GF-D8 (cell line): ENCODE measurements around the gene ATG16L1.

Source experiments
- DNase-seq: peaks from one replicate; lab custom pipeline; 2025; lab: John Stamatoyannopoulos, UW

Gene ATG16L1

GRCh38 chr2:233260661-233261060 is 9.2 kb downstream of the ATG16L1 start:
- no peak for DNase-seq

DNA sequence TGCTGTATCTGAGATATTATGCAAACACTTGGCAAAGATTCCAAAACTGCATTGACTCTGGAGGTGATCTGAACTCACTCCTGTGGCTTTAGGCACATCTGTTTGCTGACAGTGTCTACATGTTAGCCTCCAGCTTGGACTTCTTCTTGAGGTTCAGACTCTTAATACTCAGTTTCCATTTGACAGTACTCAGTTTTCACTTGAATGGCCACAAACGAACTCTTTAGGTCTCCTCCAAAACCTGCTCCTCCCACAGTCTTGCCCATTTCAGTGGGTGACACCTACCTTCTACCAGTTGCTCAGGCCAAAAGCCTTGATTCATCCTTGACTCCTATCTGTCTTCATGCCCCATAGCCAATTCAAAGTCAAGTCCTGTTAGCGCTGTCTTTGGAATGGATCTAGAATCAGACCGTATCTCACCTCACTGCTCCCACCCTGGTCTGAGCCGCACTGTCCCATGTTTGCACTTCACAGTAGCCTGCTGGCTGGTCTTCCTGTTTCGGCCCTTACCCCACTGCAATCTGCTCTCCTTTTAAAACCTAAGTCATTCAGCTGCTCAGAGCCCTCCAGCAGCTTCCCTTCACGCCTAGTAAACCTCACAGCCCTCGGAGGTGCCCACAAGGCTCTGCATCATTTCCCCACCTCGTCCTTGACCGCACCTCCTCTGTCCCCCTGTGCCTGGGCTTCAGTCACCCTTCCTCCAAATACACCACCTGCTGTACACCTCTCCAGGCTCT is 10.5 kb downstream of the ATG16L1 start:
- DNase-seq, result no peak

DNA sequence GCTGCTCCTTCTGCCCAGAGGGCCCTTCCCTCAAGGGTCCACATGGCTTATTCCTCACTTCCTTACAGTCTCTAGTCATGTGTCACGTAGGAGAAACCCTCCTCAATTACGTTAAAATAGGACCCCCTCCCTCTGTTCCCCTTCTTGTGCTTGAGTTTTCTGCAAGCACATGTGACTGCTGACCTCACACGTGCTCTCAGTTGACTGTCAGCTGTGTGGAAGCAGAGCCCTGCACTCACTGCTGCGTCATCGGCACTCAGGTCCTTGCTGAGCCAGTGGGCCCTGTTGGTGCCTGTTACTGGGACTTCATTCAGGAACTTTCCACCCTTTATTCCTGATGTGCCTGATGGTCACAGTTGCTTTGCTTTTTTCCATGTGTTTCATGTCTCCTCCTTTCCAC is 11.1 kb downstream of the ATG16L1 start:
- no peak for DNase-seq

- no peak for DNase-seq
These were observed 11.6 kb downstream of the ATG16L1 start for GRCh38 chr2:233263045-233263570.

- DNase-seq, result no peak
These were observed 13.2 kb downstream of the ATG16L1 start for GRCh38 chr2:233264667-233265066.

- DNase-seq, result no peak
These were observed 14.5 kb downstream of the ATG16L1 start for GRCh38 chr2:233265899-233266431.

DNA sequence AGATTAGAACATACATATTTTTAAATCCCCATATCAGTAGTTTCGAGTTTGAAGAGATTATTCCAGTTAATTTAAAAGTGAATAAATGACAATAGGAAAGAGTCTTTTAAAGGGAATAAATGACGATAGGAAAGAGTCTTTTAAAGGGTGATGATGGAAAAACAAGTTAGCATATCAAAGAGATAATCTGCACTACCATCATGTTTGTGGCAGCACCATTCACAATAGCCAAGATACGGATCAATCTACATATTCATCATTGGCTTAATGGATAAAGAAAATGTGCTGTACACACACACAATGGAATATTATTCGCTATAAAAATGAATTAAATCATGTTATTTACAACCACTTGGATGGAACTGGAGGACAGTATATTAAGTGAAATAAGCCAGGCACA is 15.0 kb downstream of the ATG16L1 start:
- no peak for DNase-seq

- DNase-seq, result peak; percentile 39
These were observed 16.2 kb downstream of the ATG16L1 start for GRCh38 chr2:233267516-233268245.

GRCh38 chr2:233270366-233270765 is 18.9 kb downstream of the ATG16L1 start:
- DNase-seq, result no peak

DNA sequence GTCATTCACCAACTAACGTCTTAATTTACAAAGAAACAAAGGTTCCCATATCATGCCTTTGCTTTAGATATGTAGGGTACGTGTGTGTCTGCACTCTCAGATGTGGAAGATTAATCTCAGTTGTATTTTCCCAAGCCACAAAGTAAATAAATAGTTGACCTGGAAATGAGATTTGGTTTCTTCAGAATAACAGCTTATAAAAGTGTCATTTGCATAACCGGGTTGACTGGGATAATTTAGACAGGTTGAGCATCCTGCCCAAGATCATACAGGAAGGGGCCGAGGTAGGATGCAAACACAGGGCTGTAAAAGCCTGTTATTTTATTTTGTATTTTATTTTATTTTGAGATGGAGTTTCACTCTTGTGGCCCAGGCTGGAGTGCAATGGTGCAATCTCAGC is 19.5 kb downstream of the ATG16L1 start:
- DNase-seq, result no peak

DNA sequence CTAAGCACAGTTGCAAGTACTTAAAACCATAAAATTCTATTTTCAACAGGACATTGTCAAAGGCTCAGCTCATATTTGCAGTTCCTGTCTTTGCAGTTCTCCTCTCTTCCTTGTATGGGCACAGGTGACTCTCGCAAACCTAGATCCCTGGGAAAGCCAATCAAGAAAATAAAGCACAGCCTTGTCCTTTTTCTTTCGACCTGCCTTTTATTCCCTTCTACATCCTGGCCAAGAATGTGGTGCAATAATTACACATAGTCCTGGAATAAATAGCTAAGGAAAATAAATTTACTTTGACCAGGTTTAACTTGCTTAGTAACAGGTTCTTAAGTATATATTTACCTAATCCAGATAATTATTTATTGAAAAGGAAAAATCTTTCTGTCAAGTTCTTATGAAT is 20.2 kb downstream of the ATG16L1 start:
- DNase-seq, result no peak

- no peak for DNase-seq
These were observed 21.6 kb downstream of the ATG16L1 start for GRCh38 chr2:233273120-233273519.

DNA sequence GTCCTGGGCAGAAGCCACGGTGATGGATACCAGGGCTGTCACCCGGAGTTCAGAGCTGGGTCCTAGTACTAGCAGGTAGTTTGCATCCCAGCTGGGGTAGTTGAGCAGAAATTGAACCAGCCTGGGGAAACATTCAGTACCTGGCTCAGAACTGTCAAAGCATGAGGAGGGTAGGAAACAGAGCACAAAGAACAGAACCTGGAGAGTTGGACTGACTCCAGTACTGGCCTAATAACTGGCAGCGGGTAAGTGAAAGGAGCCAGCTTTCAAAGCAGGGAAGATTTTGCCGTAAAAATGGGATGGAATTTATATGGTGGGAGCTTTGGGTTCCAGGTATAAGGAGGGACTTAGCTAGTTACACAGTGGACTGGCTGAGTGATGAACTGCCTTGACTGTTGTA is 23.8 kb downstream of the ATG16L1 start:
- DNase-seq, result no peak

DNA sequence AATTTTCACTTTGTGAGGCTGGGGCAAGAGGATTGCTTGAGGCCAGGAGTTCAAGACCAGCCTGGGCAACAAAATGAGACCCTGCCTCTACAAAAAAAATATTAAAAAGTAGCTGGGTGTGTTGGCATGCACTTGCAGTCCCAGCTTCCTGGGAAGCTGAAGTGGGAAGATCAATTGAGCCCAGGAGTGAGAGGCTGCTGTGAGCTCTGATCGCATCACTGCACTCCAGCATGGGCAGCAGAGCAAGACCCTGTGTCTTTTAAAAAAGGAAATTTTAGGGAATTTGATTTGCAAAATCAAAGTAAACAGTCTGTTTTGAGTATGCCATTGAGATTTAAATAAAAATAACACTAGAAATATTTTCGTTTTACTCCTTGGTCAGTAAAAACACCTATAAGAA is 27.4 kb downstream of the ATG16L1 start:
- no peak for DNase-seq

DNA sequence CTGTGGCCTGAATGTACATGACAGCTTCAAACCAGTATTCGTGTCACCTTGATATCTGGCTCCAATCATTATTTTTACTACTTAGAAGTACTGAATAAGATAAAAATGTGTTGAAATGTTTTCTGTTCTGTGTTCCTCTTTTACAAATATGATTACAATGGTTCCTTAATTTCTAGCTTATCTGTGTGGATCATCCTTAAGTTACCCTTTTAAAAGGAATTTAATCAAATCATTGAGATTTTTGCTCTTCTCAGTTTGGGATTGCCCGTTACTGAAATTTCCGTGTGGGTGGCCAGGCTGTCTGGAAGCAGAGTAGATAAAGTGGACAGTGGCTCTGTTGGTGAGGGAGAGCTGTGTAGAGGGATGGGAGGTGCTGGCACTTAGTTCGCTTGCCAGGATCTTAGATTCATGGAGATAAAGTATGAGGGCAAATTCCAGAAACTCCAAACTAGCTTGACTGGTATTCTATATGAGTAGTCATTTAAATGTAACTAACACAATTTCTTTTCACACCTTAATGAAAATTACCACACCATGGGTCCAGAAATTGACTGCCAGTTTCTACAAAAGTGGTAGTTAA is 28.7 kb downstream of the ATG16L1 start:
- no peak for DNase-seq

GRCh38 chr2:233281553-233281952 is 30.1 kb downstream of the ATG16L1 start:
- no peak for DNase-seq

DNA sequence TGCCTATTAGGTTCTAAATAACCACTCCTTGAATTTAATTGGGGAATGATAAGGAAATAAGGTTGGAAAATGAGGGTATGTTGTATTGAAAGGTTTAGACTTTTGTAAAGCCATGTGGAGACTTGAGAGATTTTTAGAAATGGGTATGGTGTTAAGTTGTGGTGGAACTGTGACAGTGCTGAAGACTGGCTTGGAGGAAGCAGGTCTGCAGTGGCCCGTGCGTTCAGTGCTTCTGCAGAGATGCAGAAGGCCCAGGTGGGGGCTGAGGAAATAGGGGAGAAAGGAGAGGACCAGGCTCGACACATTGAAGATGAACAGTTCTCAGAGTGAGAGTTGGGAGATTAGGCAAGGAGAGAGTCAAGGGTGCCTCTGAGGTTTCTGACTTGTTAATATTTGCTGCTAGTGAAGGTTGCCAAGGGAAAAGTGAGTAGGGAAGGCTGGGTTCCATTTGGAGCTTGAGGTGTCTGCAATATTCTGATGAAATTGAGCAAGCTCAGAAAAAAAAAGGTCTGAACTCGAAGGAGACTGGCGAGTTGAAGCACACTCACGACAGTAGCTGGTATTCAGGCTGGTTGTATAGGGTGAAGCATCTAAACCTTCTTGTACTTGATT is 30.6 kb downstream of the ATG16L1 start:
- DNase-seq, result no peak

DNA sequence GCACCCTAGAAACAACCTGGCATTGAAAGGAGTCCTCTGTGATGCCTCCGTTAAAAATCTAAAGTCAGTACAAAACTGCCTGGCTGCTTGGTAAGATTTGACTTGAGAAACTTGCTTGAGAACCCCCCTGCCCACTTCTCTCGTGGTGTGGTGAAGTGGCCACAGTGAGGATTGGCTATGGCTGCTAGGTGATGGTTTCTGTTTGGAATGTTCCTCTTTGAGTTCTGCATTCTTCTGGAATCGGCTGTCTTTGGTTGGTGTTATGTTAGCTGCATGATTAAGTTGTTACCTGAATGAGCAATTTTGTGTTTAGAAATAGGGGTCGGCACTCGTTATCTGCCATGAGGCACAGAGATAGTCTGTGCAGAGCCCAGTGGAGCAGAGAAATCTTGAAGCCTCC is 34.4 kb downstream of the ATG16L1 start:
- DNase-seq, result no peak

DNA sequence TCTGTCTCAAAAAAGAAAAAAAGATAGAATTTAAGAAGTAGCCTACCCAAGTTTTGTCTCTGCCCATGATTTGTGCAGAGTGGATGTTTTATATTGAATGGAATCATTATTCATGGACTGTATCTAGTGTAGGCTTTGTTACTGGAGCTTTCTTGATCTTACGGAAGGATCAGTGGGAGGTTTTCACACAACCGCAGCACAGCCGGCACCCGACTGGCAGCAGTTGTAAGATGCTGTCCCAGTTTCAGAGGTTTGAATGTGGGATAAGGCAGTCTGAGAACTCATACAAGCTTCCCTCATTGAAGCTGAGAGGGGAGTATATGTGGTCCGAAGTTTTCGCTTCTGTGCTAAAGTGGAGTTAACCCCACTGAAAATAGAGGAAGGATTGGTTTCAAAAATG is 36.4 kb downstream of the ATG16L1 start:
- DNase-seq, result no peak

GRCh38 chr2:233288663-233289062 is 37.2 kb downstream of the ATG16L1 start:
- DNase-seq, result no peak

- no peak for DNase-seq
These were observed 38.2 kb downstream of the ATG16L1 start for GRCh38 chr2:233289648-233290047.
